GM21619 (cell line): ENCODE measurements around the gene CIDEB.
"Not testable (repeated sequence)": the region's sequence is repeated elsewhere in the genome, so short reads cannot be mapped to it uniquely, and the experiment has no call there.

Experiments used
- ATAC-seq: cut with Tn5 transposase; IDR thresholded peaks from one replicate; pipeline ENCODE4 v1.9.1; 2021; ENCODE audit not compliant: unreplicated experiment

Gene CIDEB, protein sequence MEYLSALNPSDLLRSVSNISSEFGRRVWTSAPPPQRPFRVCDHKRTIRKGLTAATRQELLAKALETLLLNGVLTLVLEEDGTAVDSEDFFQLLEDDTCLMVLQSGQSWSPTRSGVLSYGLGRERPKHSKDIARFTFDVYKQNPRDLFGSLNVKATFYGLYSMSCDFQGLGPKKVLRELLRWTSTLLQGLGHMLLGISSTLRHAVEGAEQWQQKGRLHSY

DNA sequence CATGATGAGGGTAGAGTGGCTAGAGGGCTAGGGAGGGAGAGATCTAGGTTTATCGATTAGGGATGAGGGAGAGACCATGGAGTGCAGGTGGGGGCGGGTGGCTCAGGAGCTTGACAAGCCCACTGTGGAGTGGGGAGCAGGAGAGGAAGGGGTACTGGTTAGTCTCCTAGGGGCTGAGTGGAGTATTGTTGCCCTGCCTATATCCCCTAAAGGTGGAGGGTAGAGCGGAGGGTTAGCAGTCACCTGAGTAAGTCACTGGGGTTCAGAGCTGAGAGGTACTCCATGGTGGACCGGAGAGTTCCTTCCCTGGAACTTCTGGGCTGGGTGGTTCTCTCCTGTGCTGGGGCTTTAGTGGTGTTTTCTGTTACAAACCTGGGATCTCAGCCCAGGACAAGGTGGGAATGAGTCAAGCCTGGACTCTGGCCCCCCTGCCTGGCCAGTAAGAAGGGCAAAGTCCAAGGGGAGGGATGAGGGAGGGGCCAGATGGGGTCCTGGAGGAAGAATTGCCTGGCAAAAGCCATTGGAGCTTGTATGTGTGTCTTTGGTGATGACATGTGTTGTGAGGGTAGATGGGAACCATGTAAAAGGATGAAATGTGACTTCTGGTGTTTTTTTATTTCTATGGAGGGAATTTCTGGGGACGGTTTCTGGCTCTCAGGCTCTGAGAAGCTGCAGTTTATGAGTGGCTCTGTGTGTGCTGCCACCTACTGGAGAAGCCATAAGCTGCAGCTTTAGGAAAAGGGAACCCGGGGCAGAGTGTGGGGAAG is at the start of gene CIDEB:
Gene CIDEB (minus strand): TSS at position 403 of the 767 bp plus-strand sequence. CDS start 119 bp downstream, at position 284.
- ATAC-seq: no peak

DNA sequence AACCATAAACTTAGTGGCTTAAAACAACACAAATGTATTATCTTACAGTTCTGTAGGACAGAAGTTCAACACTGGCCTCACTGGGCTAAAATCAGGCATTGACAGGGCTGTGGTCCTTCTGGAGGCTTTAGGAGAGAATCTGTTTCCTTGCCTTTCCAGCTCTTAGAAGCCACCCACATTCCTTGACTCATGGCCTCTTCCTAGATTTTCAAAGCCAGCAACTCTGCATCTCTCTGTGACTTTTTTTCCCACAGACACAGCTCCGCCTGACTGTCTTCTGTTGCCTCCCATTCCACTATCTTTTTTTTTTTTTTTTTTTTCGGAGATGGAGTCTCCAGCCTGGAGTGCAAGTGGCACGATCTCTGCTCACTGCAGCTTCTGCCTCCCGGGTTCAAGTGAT is 48.4 kb upstream of the CIDEB start:
- no peak for ATAC-seq

DNA sequence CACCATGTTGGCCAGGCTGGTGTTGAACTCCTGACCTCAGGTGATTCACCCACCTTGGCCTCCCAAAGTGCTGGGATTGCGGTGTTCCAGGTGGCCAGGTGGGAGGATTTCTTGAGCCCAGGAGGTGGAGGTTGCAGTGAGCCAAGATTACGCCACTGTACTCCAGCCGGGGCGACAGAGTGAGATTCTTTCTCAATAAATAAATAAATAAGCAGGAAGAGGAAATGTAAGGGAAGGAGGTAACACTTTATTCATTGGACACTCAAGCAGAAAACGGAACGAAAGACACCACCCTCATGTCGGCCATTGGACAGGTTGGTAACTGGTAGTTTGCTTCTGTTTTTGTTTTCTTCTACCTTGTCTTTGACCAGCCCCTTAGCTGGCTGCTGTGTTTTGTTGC is 47.2 kb upstream of the CIDEB start:
- no peak for ATAC-seq

DNA sequence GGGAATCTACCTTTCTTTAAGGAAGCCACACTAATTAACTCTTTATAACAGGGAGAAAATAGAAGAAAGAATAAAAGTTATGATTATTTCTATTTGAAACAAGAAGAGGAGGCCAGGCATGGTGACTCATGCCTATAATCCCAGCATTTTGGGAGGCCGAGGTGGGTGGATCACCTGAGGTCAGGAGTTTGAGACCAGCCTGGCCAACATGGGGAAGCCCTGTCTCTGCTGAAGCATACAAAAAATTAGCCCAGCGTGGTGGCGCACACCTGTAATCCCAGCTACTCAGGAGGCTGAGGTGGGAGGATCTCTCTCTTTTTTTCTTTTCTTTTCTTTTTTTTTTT is 46.7 kb upstream of the CIDEB start:
- ATAC-seq: not testable (repeated sequence)

DNA sequence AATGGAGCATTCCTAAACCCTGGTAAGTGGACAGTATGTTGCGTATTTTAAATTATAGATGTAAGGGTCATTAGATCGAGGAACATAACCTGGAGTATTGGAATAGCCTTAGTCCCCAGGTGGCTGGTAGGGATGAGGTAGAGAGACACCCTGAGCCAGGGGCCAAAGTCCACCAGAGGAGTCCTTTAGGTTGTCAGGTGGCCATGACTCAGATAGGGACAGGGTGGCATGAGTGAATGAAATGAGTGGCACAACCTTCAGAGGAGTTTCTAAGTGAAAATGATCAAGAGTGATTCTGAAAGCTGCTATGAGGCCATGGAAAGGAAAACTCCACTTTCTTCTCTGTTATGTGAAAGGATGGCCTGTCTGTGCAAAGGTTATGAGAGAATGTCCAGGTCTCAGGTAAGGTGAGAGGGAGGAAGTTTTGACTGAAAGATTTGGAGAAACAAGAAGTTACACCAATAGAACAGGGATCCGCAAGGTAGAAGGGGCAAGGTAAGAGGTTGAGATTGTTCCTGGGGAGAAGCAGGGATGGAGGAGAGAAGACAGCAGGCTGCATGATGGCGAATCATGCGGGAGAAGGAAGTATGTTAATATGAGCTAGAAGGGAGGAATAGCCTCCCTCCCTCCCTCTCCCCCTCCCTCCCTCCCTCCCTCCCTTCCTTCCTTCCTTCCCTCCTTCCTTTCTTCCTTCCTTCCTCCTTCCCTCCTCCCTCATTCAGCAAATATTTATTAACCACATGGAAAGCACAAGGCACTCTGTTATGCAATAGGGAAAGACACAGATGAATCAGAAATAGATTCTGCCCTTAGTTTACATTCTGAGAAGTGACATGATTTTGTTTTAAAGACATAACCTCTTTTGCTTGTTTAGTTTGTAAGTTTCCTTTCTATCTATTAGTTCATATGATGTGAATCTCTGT is 46.0 kb upstream of the CIDEB start:
- no peak for ATAC-seq

DNA sequence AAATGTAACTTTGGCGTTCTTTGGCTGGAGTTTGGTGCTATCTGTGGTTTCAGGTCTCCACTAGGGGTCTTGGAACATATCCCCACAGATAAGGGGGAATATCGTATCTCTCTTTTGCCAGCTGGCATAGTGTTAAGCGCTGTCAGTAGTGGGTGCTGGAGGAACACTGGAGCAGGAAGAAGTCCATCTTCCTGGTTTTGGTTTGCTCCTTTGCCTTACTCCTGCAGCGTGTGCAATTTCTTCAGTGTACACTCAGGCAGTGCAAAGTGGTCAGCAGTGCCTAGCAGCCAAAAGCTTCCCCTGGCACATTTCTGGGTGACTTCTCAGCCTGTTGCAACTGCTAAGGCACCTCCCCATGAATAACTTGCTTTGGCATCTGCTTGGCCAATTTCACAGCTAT is 43.7 kb upstream of the CIDEB start:
- no peak for ATAC-seq

DNA sequence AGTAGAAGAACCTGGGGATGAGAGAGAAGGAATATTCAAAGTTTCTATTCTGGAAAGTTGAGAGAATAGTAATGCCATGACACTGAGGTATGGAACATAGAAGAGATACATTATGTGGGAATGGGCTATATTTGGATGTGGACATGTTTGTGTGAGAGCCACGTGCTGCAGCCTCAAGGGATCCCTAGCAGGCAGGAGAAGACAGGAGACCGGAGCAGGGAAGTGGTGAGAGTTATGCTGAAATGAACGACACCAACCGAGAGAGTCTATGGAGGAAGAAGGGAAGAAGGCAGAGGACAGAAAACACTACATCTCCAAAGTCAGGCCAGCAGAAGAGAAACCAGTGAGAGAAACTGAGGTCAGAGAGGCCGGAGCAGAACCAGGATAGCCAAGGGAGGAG is 42.0 kb upstream of the CIDEB start:
- no peak for ATAC-seq

DNA sequence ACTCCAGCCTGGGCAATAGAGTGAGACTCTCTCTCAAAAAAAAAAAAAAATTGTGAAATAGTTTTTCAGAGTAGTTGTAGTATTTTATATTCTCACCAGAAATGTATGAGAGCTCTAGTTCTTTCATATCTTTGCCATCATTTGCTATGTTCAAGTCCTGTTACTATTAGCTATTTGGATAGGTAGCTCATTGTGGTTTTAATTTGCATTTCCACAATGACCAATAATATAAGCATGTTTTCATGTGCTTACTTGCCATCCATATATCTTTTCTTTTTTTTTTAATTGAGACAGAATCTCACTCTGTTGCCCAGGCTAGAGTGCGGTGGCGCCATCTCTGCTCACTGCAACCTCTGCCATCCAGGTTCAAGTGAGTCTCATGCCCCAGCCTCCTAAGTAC is 40.4 kb upstream of the CIDEB start:
- no peak for ATAC-seq

DNA sequence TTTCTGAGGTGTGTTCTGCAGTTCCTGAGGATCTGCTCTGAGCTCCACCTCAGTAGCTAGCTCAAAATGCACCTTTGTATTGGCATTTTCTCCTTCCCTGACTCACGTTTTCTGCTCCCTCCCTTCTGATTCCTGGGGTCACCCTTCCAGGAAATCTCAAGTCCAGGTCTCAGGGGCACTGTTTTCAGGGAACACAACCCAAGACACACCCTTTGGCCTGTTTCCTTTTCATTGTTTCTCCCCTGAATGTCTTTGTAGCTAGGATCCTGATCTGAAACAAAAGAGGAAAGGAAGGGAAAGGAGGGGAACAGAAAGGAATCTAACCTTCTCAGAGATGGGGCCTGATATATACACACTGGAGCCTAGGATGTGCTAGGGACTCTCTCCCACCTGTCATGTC is 39.4 kb upstream of the CIDEB start:
- ATAC-seq: no peak

DNA sequence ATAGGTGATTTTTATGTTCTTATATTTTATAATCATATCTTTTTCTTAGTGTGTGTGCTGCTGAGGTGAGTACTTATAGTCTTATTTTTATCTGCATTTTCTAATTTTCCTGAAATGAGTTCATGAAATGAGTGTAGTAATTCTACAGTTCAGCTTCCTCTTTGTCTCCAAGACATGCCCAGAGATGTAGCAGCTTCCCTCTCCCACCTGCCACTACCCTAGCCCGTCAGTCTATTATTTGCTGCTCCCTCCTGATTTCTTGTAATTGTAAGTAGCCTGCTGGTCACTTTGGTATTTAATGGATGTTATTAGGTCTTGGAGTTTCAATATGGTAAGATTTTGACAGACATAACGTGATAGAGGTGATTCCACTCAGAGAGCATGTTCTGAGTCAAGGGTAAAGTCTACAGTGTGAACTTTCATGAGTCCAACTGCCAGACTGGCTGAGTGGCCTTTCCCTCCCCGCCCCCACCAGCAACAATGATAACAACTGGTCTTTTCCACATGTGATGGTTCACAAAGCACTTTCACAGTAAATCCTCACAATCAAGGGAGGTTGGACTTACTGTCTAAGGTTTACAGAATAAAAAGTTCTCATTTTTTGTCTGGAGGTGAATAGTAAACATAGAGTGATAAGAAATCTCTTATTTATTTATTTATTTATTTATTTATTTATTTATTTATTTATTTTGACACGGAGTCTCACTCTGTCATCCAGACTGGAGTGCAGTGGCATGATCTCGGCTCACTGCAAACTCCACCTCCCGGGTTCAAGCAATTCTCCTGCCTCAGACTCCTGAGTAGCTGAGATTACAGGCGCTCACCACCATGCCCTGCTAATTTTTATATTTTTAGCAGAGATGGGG is 36.3 kb upstream of the CIDEB start:
- ATAC-seq: no peak

DNA sequence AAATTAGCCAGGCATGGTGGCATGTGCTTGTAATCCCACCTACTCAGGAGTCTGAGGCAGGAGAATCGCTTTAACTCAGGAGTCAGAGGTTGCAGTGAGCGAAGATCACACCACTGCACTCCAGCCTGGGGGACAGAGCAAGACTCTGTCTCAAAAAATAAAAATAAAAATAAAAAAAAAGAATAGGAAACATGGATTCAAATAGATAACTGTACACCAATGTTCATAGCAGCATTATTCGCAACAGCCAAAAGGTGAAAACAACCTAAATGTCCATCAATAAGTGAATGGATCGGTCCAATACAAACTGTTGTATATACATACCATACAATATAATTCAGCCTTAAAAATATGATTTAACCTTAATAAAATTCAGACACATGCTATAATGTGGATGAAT is 35.1 kb upstream of the CIDEB start:
- no peak for ATAC-seq

DNA sequence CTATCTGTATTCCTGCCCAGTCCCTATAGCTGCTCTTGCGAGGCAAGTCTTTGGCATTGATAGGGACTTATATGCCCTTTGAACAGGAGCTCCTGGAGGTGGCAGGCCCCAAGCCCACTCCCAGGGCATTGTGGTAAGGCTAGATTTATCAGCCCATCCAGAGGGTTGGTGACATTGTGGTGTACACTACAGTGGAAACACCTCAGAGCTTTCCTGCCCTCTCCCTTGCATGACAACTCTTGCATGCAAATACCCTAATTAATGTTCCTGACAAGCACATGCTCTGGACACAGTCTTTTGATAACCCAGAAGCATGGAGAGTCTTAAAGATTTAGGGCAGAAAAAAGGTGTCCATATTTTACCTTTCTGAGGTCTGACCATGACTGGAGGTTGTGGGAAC is 32.8 kb upstream of the CIDEB start:
- no peak for ATAC-seq

DNA sequence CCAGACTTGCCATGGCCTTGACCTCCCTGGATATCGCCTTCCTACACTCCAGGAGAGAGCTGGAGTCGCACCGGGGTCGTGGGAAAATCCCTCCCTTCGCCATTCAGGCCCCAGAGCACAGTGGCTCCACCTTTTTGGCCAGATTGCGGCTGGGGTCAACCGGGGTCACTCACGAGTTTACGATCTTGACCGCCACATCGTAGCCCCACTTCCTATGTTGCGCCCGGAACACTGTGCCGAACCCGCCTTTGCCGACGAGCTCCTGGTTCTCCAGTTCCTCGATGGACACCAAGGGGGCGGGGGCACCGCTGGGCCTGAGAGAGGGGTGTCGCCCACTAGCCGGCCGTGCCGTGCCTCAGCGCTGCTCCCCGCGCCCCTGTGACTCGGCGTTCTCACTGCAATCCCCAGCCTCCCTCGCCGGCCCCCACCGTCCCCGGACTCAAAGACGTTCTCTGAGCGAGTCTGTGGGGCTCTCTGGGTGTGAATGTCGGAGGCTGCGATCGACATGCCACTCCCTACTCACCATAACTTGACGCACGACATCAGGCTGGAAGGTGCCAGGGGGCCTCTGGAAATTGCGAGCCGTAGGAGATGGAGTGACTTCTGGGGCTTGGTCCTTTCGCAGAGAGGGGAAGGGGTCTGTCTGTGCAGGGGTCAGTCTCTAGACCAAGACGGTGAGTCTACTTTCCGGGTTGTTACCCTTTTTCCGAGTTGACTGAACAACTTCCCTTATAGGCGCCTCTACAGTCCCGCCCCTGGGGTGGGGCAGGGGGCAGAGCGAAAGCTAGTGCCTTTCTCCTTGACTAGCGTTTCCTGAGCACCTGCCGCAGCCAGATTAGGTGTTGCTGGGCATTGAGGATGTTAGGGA is 31.7 kb upstream of the CIDEB start, which contains the start of gene RIPK3:
Gene RIPK3 (minus strand): TSS at position 708 of the 868 bp plus-strand sequence. CDS start 165 bp downstream, at position 543.
- peak; percentile 85 for ATAC-seq

DNA sequence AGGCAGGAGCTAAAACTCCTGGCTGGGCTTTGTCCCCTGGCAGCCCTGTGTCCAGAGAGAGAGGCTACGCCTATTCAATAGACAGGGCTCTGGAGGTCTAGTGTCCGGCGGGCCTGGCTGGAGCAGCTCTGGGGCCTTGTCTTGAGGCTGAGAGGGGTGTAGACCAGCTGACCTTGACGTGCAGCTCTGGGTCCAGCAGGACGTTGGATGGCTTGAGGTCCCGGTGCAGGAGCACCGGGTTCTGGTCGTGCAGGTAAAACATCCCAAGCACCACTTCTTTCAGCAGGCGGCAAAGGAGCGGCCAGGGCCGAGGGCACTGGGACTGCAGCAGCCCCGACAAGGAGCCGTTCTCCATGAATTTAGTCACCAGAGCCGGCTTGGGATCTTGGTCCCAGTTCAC is 31.1 kb upstream of the CIDEB start:
- no peak for ATAC-seq

DNA sequence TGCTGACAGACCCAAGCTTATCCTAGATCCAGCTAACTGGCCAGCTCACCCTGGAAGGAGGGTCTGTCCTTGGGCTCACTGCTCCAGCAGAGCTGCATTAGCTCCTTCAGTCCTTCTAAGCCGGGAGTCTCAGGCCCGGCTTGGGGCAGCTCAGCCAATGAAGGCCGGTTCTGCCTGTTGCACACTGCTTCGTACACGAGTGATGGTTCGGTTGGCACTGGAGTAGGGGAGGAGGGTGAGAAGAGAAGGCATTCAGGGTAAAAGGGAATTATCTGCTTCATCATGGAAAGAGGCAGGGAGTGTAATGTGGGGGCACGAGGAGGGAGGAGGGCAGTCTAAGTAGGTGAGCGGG is 30.0 kb upstream of the CIDEB start:
- ATAC-seq: no peak

DNA sequence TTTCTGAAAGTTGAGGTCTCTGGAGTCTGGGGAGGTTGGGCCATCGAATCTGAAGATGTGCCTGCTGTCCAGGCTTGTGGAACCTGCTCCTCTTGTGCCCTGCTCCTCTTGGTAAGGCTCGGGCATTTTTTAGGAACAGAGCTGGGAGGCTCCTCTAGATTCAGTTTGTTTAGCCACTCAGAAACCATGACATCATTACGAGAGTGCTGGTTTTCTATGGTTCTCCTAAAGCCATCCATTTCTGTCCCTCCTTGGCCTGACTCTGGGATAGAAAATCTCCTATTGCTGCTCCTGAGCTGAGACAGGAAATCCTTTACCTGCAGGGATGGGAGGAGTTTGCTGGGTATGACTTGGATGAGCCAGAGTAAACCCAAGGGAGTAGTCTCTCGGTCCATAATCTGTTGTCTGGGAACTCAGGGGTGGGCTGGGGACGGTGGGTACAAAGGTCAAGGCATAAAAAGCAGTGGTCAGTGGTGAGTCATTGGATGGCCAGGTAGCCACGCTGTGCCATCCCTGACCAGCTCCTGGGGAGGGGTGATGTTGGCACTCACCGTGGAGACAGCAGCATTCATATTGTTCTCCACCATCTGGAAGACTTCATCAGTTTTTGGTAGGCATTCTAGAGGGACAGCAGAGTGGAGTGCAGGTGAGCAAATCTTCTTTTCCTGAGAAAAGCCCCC is 29.5 kb upstream of the CIDEB start:
- no peak for ATAC-seq

DNA sequence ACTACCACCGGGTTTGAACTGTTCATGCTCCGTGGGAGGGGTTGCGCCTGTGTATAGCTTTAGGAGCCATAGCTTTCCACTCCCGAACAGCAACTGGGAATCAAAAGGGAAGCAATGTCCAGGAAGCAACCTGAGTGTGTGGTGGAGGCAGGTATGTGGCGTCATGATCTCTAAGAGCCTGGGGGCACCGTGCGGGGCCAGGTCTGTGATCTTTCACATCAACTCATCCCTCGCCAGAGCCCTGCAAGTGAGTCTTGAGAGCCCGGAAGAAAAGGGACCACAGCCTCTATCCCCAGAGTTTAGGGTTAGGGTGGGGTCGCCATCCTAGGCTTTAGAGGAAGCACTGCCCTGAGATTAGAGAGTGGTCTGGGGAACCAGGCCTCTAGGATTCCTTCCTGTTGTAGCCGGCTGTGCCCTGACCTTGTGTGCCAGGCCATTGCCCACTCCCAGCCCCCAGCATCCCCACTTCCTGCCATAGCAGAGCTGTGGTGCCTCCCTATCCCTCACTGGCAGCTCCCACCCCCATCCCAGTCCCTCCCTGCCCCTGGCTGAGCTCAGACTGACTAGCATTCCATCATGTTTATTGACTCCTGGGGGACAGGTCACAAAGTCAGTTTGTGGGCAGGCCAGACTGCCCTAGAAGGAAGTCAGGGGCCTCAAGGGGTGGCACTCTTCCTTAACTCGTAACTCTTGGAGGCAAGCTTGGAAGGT is 27.8 kb upstream of the CIDEB start:
- ATAC-seq: no peak

DNA sequence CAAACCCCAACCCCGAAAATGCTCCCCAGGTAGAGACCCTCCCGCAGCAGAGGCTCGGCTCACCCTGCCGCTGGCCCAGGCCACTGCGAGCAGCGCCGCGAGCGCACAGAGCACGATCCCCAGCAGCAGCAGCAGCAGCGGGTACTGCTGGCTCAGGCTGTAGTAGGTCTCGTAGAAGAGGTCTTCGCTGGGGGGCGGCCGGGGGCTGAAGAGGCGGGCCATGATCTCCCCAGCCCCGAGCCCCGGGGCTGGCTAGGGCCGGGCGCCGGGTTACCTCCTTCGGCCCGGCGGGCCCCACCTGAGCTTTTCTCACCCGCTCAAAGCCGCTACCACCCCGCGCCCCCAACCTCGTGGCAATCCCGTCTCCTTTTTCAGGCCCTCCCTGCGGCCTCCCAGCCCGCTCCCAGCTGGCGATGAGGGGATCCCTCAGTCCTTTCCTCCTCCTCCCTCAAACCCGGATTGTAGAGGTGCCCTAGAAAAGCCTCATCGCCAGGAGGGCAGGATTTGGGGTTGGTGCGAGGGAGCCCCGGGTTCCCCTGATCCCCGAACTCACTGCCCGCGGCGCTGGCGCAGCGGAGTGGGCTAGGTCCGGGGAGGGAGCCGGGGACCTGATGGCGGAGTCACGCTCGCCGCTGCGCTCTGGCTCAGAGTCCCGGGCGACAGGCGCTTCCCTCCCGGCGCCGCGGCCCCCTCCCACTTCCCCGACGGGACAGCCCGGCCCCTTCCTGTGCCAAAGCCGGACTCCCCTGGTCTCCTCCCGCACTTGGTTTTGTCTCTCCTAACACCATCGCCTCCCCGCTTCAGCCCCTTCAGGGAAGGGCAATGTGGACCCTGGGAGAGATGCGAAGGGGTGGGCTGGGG is 26.9 kb upstream of the CIDEB start, which contains the start of gene ADCY4:
Gene ADCY4 (minus strand): TSS at position 641 of the 861 bp plus-strand sequence. CDS start 419 bp downstream, at position 222.
- ATAC-seq: no peak
